Transverse colon (tissue), 4 donors: ENCODE results near the gene CDH13. TPM values are rescaled to one million over a fixed set of nuclear protein-coding genes. Genes with fewer than 3 reads are reported as not detected.

Source experiments
- DNase-seq: peaks from one replicate; pipeline ENCODE4 v3.0.0-alpha.2; 2019
- H3K27ac ChIP-seq, 4 donors: fragments of 200-600 bp; sonication (generic); 2 replicates each; pipeline ENCODE4 v1.5.1; 2016 to 2018; ENCODE audit warnings: inconsistent platforms in 4 of 4
- H3K27me3 ChIP-seq: fragments of 200-600 bp; sonication (generic); 2 replicates; pipeline ENCODE4 v1.5.1; 2017; ENCODE audit warnings: inconsistent platforms
- H3K36me3 ChIP-seq, 4 donors: fragments of 200-600 bp; sonication (generic); 2 replicates each; pipeline ENCODE4 v1.5.1; 2017 to 2019; ENCODE audit warnings: inconsistent platforms in 4 of 4
- H3K4me1 ChIP-seq, 4 donors: fragments of 200-600 bp; sonication (generic); 2 replicates each; pipeline ENCODE4 v1.5.1; 2017 to 2020; ENCODE audit warnings: inconsistent platforms in 4 of 4
- H3K4me3 ChIP-seq, 4 donors: fragments of 200-600 bp; sonication (generic); 1 replicate in 1 of 4; 2 replicates in 3 of 4; pipeline versions ENCODE4 v1.5.1 to v1.6.1; 2017 to 2019; ENCODE audit warnings: inconsistent platforms in 4 of 4
- H3K9me3 ChIP-seq, 2 donors: fragments of 200-600 bp; sonication (generic); 2 replicates each; pipeline ENCODE4 v1.5.1; 2017 to 2019; ENCODE audit warnings: inconsistent platforms in 2 of 2
- CTCF ChIP-seq, 5 experiments: fragments of 200-600 bp in 3 of 5; fragments of 450-650 bp in 2 of 5; sonication (generic) in 3 of 5; IDR thresholded peaks; 1 replicate in 2 of 5; 2 replicates in 3 of 5; pipeline ENCODE4 v1.5.1; 2016 to 2017; ENCODE audit warnings: antibody characterized with exemption in 5 of 5, inconsistent platforms in 3 of 5, mild to moderate bottlenecking in 2 of 5, moderate library complexity in 1 of 5
- EP300 ChIP-seq: sonication (generic); formaldehyde crosslinking; IDR thresholded peaks from one replicate; pipeline ENCODE4 v1.6.1; 2017; ENCODE audit warnings: antibody characterized with exemption, low read depth
- POLR2A ChIP-seq: fragments of 450-650 bp; IDR thresholded peaks from one replicate; pipeline ENCODE4 v1.6.1; 2016; ENCODE audit warnings: antibody characterized with exemption, mild to moderate bottlenecking, moderate library complexity
- POLR2AphosphoS5 ChIP-seq, 3 donors: sonication (generic); formaldehyde crosslinking; IDR thresholded peaks; one replicate each; pipeline ENCODE4 v1.6.1; 2016; ENCODE audit warnings: antibody characterized with exemption in 3 of 3
- WGBS, 2 donors: methylation state at CpG; one replicate each; pipeline ENCODE4 v1.1.5; 2018; ENCODE audit warnings: low coverage in 1 of 2; 5-methylcytosine and 5-hydroxymethylcytosine counted together
- in situ Hi-C, 4 donors: fragments of 200-750 bp; cut with MboI; loops; one replicate each; pipeline versions ENCODE4 v1.15.0 to v1.15.1; 2017; ENCODE audit warnings: low sequenced_read_pairs in 3 of 4, low pct_ligation_motif_present in 1 of 4, low pct_unique_long_range_greater_than_20kb in 1 of 4
- intact Hi-C: fragments of 100-400 bp; cut with DNase I; formaldehyde crosslinking; loops from one replicate; pipeline ENCODE4 v1.15.1; 2023; ENCODE audit warnings: low total_unique reads
- total RNA-seq, 4 donors: library from RNA; depleted of rRNA; stranded (reverse); fragments of >200 nt; gene quantifications; one replicate each; pipeline ENCODE4 v1.1.0, GENCODE V29; 2016

Gene CDH13
- total RNA-seq, 4 donors from 2014 or later, result 3.8 to 28.1 (median 5.8) TPM

- H3K4me1 ChIP-seq, result no peaks in the 10 kb centered on the region
- no peak overlapping the region for H3K4me3 ChIP-seq
- intact Hi-C loops, result no loop called here
- WGBS, 2 donors, result 64 to 69% methylated on average over 3 of the region's 3 CpGs
- no peak for DNase-seq
- TF ChIP-seq EP300 (no peak), POLR2A (no peak), CTCF (IDR thresholded peaks at IDR 0.05) (no peak), POLR2AphosphoS5 (IDR thresholded peaks at IDR 0.05) (no peak)
- in situ Hi-C loops, result no loop called here
- no peaks in the 10 kb centered on the region for H3K9me3 ChIP-seq
- no peaks in the 10 kb centered on the region for H3K36me3 ChIP-seq
- H3K27me3 ChIP-seq, result no peaks in the 10 kb centered on the region
- no peak overlapping the region for H3K27ac ChIP-seq
These were observed 1002.7 kb downstream of the CDH13 start for GRCh38 chr16:83629426-83629825.

GRCh38 chr16:83629836-83630235, 1003.1 kb downstream of the CDH13 start:
- in situ Hi-C loops, result no loop called here
- intact Hi-C loops, result no loop called here
- Histone ChIP-seq H3K4me1 (no peaks in the 10 kb centered on the region), H3K36me3 (no peaks in the 10 kb centered on the region), H3K27me3 (no peaks in the 10 kb centered on the region), H3K27ac (no peak overlapping the region), H3K4me3 (no peak overlapping the region), H3K9me3 (no peaks in the 10 kb centered on the region)
- TF ChIP-seq CTCF (IDR thresholded peaks at IDR 0.05) (no peak), EP300 (no peak)
- WGBS, 2 donors, result 62% methylated on average over 5 of the region's 5 CpGs; no CpG with 5 or more reads in 1 of the 2 donors
- DNase-seq, result no peak

GRCh38 chr16:83630979-83631378, 1004.2 kb downstream of the CDH13 start:
- no peaks in the 10 kb centered on the region for H3K36me3 ChIP-seq
- H3K4me1 ChIP-seq, result no peaks in the 10 kb centered on the region
- WGBS, 2 donors, result 29 to 71% methylated on average over 1 to 6 of the region's 6 CpGs
- no peak for DNase-seq
- H3K4me3 ChIP-seq, result no peak overlapping the region
- no peak for TF ChIP-seq CTCF (IDR thresholded peaks at IDR 0.05)
- TF ChIP-seq POLR2A, result no peak
- no peak for TF ChIP-seq EP300
- no peak for TF ChIP-seq POLR2AphosphoS5 (IDR thresholded peaks at IDR 0.05)
- H3K27me3 ChIP-seq, result no peaks in the 10 kb centered on the region
- no peak overlapping the region for H3K27ac ChIP-seq
- no peaks in the 10 kb centered on the region for H3K9me3 ChIP-seq
- in situ Hi-C loops, result no loop called here
- intact Hi-C loops, result no loop called here

- TF ChIP-seq POLR2AphosphoS5 (IDR thresholded peaks at IDR 0.05) (no peak), CTCF (IDR thresholded peaks at IDR 0.05) (no peak), POLR2A (no peak), EP300 (no peak)
- H3K36me3 ChIP-seq, result no peaks in the 10 kb centered on the region
- no peak overlapping the region for H3K27ac ChIP-seq
- no peak for DNase-seq
- no peak overlapping the region for H3K4me3 ChIP-seq
- H3K4me1 ChIP-seq, result no peaks in the 10 kb centered on the region
- in situ Hi-C loops (no loop called here), intact Hi-C loops (no loop called here)
- WGBS, 2 donors, result 88% methylated on average over 9 of the region's 9 CpGs
- H3K9me3 ChIP-seq, result no peaks in the 10 kb centered on the region
- no peaks in the 10 kb centered on the region for H3K27me3 ChIP-seq
These were observed 1006.5 kb downstream of the CDH13 start for GRCh38 chr16:83633286-83633685.
